Brain microvascular endothelial cell (primary cell): Measurements from ENCODE around the gene GMPS.

Experiments used
- DNase-seq: peaks from one replicate; pipeline ENCODE4 v3.0.0-alpha.2; 2020
- H3K27ac ChIP-seq: fragments of 250-450 bp; sonication (Bioruptor Pico); 2 replicates; pipeline ENCODE4 v1.5.1; 2020; ENCODE audit warnings: mild to moderate bottlenecking, moderate library complexity
- H3K27me3 ChIP-seq: fragments of 250-450 bp; sonication (Bioruptor Pico); replicated peaks from 2 replicates; pipeline ENCODE4 v1.5.1; 2020; ENCODE audit warnings: mild to moderate bottlenecking
- H3K36me3 ChIP-seq: fragments of 250-450 bp; sonication (Bioruptor Pico); replicated peaks from 2 replicates; pipeline ENCODE4 v1.5.1; 2020; ENCODE audit warnings: mild to moderate bottlenecking
- H3K4me3 ChIP-seq: 2 replicates; pipeline ENCODE4 v1.5.1; 2011; ENCODE audit warnings: low read depth, mild to moderate bottlenecking, control low read depth, low read length, moderate library complexity
- CTCF ChIP-seq: IDR thresholded peaks from 2 replicates; pipeline ENCODE4 v1.5.1; 2011; ENCODE audit warnings: low read depth, mild to moderate bottlenecking, moderate library complexity, low read length, control low read depth, inconsistent platforms; ENCODE audit errors: missing control alignments
- in situ Hi-C: cut with HindIII; loops from 2 replicates; pipeline ENCODE4 v1.10.0; 2017; ENCODE audit warnings: low sequenced_read_pairs, low pct_ligation_motif_present

GMPS gene

GRCh38 chr3:155983834-155984474 is 113.5 kb downstream of the GMPS start:
- Histone ChIP-seq H3K27me3 (no peaks in the 10 kb centered on the region), H3K36me3 (no peaks in the 10 kb centered on the region), H3K27ac (no peak overlapping the region), H3K4me3 (no peak overlapping the region)
- no peak for DNase-seq
- peak; percentile 7 for TF ChIP-seq CTCF
- in situ Hi-C loops, result no loop called here

- no peaks in the 10 kb centered on the region for H3K27me3 ChIP-seq
- no peak for DNase-seq
- no peak overlapping the region for H3K27ac ChIP-seq
- in situ Hi-C loops, result no loop called here
- H3K36me3 ChIP-seq, result no peaks in the 10 kb centered on the region
- no peak for TF ChIP-seq CTCF
- no peak overlapping the region for H3K4me3 ChIP-seq
These were observed 114.5 kb downstream of the GMPS start for GRCh38 chr3:155984791-155985417.

- Histone ChIP-seq H3K27me3 (no peaks in the 10 kb centered on the region), H3K4me3 (no peak overlapping the region), H3K36me3 (no peaks in the 10 kb centered on the region), H3K27ac (no peak overlapping the region)
- DNase-seq, result no peak
- in situ Hi-C loops, result no loop called here
- no peak for TF ChIP-seq CTCF
These were observed 119.1 kb downstream of the GMPS start for GRCh38 chr3:155989536-155989935.

GRCh38 chr3:155991212-155991611 is 120.8 kb downstream of the GMPS start:
- Histone ChIP-seq H3K4me3 (no peak overlapping the region), H3K27ac (no peak overlapping the region), H3K36me3 (no peaks in the 10 kb centered on the region), H3K27me3 (no peaks in the 10 kb centered on the region)
- no peak for DNase-seq
- in situ Hi-C loops, result no loop called here
- TF ChIP-seq CTCF, result no peak

GRCh38 chr3:155991847-155992246 is 121.4 kb downstream of the GMPS start:
- H3K27ac ChIP-seq, result no peak overlapping the region
- no peak overlapping the region for H3K4me3 ChIP-seq
- no peaks in the 10 kb centered on the region for H3K27me3 ChIP-seq
- no peak for DNase-seq
- no peak for TF ChIP-seq CTCF
- in situ Hi-C loops, result no loop called here
- no peaks in the 10 kb centered on the region for H3K36me3 ChIP-seq
